Measurements from ENCODE around the gene YES1.

Gene YES1

GRCh38 chr18:848062-848861 lies 36.2 kb upstream of the YES1 start:
- Histone ChIP-seq H3K9me3 (no peaks in the 10 kb centered on the region), H3K27ac (no peak overlapping the region), H3K4me3 (no peak overlapping the region), H3K4me1 (no peaks in the 10 kb centered on the region), H3K27me3 (no peaks in the 10 kb centered on the region), H3K36me3 (no peaks in the 10 kb centered on the region)
- no peak for DNase-seq
- intact Hi-C loops (cut with DNase I; ENCODE audit: low total_unique reads): no loop called here
- no peak for TF ChIP-seq CTCF (IDR thresholded peaks at IDR 0.05)

GRCh38 chr18:845152-845819 lies 33.2 kb upstream of the YES1 start:
- TF ChIP-seq CTCF (IDR thresholded peaks at IDR 0.05): no peak
- H3K27me3 ChIP-seq: no peaks in the 10 kb centered on the region
- no peaks in the 10 kb centered on the region for H3K9me3 ChIP-seq
- H3K4me1 ChIP-seq: no peaks in the 10 kb centered on the region
- intact Hi-C loops (cut with DNase I; ENCODE audit: low total_unique reads): no loop called here
- H3K4me3 ChIP-seq: no peak overlapping the region
- H3K27ac ChIP-seq: no peak overlapping the region
- H3K36me3 ChIP-seq: no peaks in the 10 kb centered on the region
- DNase-seq: no peak

GRCh38 chr18:841647-842370 lies 29.8 kb upstream of the YES1 start:
- no peaks in the 10 kb centered on the region for H3K36me3 ChIP-seq
- H3K27ac ChIP-seq: no peak overlapping the region
- H3K27me3 ChIP-seq: no peaks in the 10 kb centered on the region
- H3K4me1 ChIP-seq: peaks cover 0 to 4% (median 0%) of the 10 kb centered on the region in 4 donors
- H3K4me3 ChIP-seq: no peak overlapping the region
- intact Hi-C loops (cut with DNase I; ENCODE audit: low total_unique reads): no loop called here
- no peak for DNase-seq
- no peaks in the 10 kb centered on the region for H3K9me3 ChIP-seq
- TF ChIP-seq CTCF (IDR thresholded peaks at IDR 0.05): no peak

GRCh38 chr18:840516-840915 lies 28.5 kb upstream of the YES1 start:
- no peak overlapping the region for H3K27ac ChIP-seq
- DNase-seq: no peak
- no peak for TF ChIP-seq CTCF (IDR thresholded peaks at IDR 0.05)

GRCh38 chr18:840023-840408 lies 28.0 kb upstream of the YES1 start:
- no peak for DNase-seq
- Histone ChIP-seq H3K27ac (no peak overlapping the region), H3K36me3 (no peaks in the 10 kb centered on the region), H3K4me1 (peaks cover 0 to 4% (median 0%) of the 10 kb centered on the region in 4 donors), H3K4me3 (no peak overlapping the region), H3K27me3 (no peaks in the 10 kb centered on the region), H3K9me3 (no peaks in the 10 kb centered on the region)
- no peak for TF ChIP-seq CTCF (IDR thresholded peaks at IDR 0.05)
- intact Hi-C loops (cut with DNase I; ENCODE audit: low total_unique reads): no loop called here

More at GRCh38 chr18:840516-840915, 28.5 kb upstream of the YES1 start:
- H3K9me3 ChIP-seq: no peaks in the 10 kb centered on the region
- no peaks in the 10 kb centered on the region for H3K36me3 ChIP-seq
- H3K4me3 ChIP-seq: no peak overlapping the region
- intact Hi-C loops (cut with DNase I; ENCODE audit: low total_unique reads): no loop called here
- peaks cover 0 to 4% (median 0%) of the 10 kb centered on the region in 4 donors for H3K4me1 ChIP-seq
- no peaks in the 10 kb centered on the region for H3K27me3 ChIP-seq

Data from tibial artery (tissue), 4 donors.